Measurements from ENCODE around the gene TDRKH. TPM values are rescaled to one million over a fixed set of nuclear protein-coding genes. Genes with fewer than 3 reads are reported as not detected.
"Not testable (repeated sequence)": the region's sequence is repeated elsewhere in the genome, so short reads cannot be mapped to it uniquely, and the experiment has no call there.

TDRKH gene
- total RNA-seq, 1 donor from 2014 or later: 5.5 TPM

DNA sequence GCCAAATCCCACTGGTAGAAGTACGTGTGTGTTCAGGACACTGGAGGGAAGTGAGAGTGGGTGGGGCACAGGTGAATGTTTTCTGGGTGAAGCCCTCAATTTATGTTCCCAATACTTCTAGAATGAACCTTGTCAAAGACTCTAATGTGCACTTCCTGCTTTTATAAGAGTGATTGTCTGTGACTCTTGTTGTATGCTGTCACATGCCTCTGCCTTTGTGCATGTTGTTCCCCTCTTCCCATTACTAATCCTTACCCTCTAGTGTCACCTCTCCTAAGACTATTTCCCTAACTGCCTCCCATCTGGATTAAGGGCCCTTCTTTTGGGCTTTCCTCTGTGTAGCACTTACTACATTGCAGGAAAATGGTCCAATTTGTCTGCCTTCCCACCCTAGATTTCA lies 17.5 kb upstream of the TDRKH start:
- DNase-seq: no peak
- intact Hi-C loops (cut with micrococcal nuclease): no loop called here
- no peak for ATAC-seq

DNA sequence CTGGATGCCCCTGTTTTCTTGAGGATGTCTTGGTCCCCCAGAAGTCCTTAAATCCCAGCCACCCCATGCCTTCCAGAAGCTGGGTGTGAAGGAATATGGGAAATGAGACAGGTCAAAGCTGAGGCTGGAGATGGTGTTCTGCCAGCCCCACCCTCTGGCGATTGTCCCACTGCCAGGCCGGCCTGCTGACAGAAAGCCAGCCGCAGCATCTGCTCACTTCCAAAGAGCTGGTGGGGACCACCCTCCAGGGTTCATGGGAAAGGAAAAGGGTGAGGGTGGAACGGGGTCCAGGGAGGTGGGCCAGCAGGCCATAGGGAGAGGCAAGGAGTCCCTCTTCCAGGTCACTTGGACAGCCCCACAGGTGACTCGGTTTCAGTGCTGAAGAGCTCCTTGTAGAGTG lies 16.8 kb upstream of the TDRKH start:
- no peak for ATAC-seq
- intact Hi-C loops (cut with micrococcal nuclease): no loop called here
- DNase-seq: no peak

DNA sequence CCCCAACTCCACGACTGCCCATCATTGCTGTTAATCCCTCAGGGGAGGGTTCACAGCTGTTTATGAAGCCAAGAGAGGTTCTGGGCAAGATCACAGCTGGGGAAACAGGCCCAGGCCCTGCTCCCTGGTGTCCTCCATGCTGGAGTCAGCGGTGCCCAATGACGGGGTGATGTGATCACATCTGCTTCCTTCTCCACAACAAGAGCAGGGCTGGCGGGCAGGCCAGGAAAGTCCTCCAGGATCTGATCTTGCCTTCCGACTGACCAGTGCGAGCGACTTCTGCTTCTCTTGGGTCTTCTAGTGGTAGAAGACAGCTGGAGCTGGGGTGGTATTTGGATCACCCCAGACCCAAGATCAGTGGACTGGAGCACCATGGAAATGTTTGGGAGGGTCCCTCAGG lies 15.9 kb upstream of the TDRKH start:
- no peak for DNase-seq
- intact Hi-C loops (cut with micrococcal nuclease): no loop called here
- ATAC-seq: no peak

GRCh38 chr1:151805066-151805820 lies 14.9 kb upstream of the TDRKH start, which contains the start of gene LINGO4:
Gene LINGO4, minus strand, starts transcription at chr1:151805419. Its CDS starts 2,715 bp downstream, at chr1:151802704.
- DNase-seq: no peak
- intact Hi-C loops (cut with micrococcal nuclease): no loop called here
- ATAC-seq: no peak

DNA sequence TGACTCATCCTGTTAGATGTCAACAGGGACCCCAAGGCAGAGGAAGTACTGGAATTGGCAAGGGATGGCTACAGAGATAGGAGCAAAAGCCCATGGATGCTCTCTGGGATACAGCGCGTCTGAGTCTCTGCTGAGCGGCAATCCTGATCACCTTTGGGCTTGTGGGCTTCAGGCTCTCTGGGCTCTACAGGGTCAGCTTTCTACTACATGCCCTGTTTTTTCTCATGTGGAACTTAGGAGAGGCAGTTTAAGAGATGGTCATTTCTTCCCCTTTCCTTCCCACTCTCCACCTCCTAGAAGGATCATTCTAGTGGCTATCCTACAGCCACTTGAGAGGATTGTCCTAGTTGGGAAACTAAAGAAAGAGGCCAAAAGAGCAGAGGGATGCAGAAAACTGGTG lies 13.6 kb upstream of the TDRKH start:
- ATAC-seq: no peak
- no peak for DNase-seq
- intact Hi-C loops (cut with micrococcal nuclease): no loop called here

- ATAC-seq: no peak
- intact Hi-C loops (cut with micrococcal nuclease): no loop called here
These were observed 12.9 kb upstream of the TDRKH start for GRCh38 chr1:151803164-151803563.

DNA sequence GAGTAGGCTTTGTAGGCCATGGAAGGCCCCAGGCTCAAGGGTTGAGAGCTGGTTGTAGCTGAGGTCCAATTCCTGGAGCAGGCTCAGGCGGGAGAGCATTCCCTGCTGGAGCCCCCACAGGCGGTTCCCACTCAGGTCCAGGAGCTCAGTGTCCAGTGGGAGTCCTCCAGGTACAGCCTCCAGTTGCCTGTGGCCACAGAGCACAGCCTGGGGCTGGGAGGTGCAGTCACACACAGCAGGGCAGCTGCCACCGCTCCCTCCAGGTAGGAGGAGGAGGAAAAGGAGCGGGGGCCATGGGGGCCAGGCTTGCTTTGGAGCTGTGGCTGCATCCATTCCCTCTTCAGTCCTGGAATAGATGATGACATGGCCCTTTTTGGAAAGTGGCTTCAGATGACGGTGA lies 12.1 kb upstream of the TDRKH start:
- DNase-seq (no peak), ATAC-seq (no peak)
- intact Hi-C loops (cut with micrococcal nuclease): no loop called here

More at GRCh38 chr1:151803164-151803563, 12.9 kb upstream of the TDRKH start:
- no peak for DNase-seq

- intact Hi-C loops (cut with micrococcal nuclease): no loop called here
- ATAC-seq (no peak), DNase-seq (no peak)
These were observed 11.5 kb upstream of the TDRKH start for GRCh38 chr1:151801846-151802245.

- no peak for ATAC-seq
- intact Hi-C loops (cut with micrococcal nuclease): no loop called here
- DNase-seq: no peak
These were observed 11.1 kb upstream of the TDRKH start for GRCh38 chr1:151801310-151801820.

- intact Hi-C loops (cut with micrococcal nuclease): no loop called here
- ATAC-seq (no peak), DNase-seq (no peak)
These were observed 10.5 kb upstream of the TDRKH start for GRCh38 chr1:151800830-151801229.

GRCh38 chr1:151799179-151800022 lies 9.1 kb upstream of the TDRKH start:
- intact Hi-C loops (cut with micrococcal nuclease): no loop called here
- ATAC-seq (no peak), DNase-seq (no peak)

DNA sequence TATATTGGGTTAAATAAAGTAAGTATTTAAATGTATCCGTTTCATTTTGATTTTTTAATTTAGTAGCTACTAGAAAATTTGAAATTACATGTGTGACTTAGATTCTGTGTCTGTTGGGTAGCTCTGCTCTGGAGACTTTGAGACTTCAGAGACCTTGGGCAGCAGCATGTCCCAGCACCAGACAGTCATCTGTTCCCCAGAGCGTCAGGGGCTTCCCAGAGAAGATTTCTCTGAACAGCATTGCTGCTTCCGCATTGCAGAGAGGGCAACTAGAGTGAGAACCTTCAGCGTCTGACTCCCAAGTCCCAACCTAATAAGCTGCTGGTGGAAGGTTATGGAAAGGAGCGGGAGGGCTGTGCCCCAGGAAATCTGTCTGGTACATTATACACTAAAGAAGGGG lies 8.3 kb upstream of the TDRKH start:
- intact Hi-C loops (cut with micrococcal nuclease): no loop called here
- DNase-seq (no peak), ATAC-seq (no peak)

DNA sequence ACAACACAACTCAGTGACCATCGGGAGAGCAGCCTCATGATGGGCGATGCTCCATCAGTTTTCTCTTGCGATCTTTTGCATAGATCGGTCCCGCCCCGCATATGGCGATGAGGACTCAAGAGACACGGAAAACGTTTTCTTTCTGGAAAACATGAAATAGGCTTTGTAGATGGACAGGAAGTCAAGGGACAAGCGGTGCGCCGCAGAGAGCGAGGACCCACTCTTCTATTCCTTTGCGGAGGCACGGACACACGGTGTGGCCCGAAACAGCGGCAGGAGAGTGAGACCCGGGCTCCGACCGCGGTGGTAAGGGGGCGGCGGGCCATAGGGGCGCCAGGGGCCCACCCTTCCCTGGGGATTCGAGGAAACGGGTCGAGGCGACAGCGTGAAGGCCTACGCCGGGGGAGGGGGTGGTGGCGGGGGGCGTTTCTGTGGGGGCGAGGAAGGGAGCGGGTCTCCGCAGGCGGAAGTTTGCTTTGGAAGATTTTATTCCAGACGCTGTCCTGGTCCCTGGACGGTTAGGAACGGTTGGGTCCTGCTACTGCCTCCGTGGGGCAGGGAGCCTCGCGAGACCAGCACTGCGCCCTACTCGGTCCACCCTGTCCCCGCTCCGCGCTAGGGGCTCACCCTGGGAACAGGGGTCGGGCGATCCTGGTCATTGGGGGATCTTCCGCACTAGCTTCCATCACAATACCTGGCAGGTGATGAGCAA lies 796 bp upstream of the TDRKH start:
- intact Hi-C loops (cut with micrococcal nuclease): no loop called here
- ATAC-seq (peak; percentile 25), DNase-seq (no peak)

- intact Hi-C loops (cut with micrococcal nuclease): no loop called here
- DNase-seq: no peak
- no peak for ATAC-seq
These were observed 2.6 kb downstream of the TDRKH start for GRCh38 chr1:151787689-151788088.

GRCh38 chr1:151783796-151784195 lies 6.5 kb downstream of the TDRKH start:
- no peak for DNase-seq
- intact Hi-C loops (cut with micrococcal nuclease): no loop called here
- peak; percentile 17 for ATAC-seq

DNA sequence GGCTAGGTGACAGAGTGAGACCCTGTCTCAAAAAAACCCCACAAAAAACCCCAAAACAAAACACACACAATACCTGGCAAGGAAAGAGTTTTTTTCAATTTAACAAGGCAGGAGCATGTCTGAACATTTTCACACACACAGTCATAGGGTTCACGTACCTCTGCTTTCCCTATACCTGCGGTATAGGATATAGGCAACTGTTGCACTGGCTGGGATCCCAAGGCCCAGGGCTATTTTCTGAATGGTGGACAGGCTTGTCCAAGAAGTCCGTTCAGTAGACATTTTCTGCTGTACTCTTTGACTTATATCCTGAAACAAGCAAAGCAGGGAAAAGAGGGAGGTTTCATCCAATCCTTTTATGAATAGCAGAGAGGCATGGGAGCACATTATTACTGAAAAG lies 7.6 kb downstream of the TDRKH start:
- ATAC-seq (no peak), DNase-seq (no peak)
- intact Hi-C loops (cut with micrococcal nuclease): no loop called here

- intact Hi-C loops (cut with micrococcal nuclease); DNase-seq; ATAC-seq: not testable (repeated sequence)
These were observed 8.3 kb downstream of the TDRKH start for GRCh38 chr1:151782026-151782425.

DNA sequence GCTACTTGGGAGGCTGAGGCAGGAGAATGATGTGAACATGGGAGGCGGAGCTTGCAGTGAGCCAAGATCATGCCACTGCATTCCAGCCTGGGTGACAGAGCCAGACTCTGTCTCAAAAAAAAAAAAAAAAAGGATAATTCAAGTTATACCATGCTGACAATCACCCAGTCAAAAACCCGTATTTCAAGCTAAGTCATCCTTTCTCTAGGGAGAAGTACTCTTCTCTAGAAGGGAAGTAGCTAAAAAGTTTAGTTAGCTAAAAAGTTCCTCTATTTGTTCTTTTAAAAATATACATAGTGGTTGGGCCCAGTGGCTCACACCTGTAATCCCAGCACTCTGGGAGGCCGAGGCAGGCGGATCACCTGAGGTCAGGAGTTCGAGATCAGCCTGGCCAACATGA lies 9.6 kb downstream of the TDRKH start:
- DNase-seq; intact Hi-C loops (cut with micrococcal nuclease); ATAC-seq: not testable (repeated sequence)

DNA sequence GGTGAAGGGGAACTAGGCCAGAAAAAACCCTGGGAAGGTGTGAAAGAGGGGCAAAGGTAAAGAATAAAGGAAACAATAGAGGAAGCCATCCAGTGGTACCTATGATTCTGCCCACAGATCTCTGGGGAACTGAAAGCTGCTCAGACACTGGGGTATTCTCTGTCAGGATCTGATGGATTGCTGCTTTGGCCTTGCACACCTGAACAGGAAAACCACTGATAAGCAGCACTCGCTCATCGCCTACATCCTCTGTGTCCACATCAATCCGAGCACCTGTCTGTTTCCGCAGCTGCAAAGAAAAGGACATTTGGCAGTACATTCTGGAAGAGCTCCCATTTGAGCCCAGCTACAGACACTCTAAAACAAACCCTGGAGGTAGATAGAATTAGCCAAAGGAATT lies 10.4 kb downstream of the TDRKH start:
- DNase-seq: no peak
- intact Hi-C loops (cut with micrococcal nuclease): no loop called here
- ATAC-seq: no peak

DNA sequence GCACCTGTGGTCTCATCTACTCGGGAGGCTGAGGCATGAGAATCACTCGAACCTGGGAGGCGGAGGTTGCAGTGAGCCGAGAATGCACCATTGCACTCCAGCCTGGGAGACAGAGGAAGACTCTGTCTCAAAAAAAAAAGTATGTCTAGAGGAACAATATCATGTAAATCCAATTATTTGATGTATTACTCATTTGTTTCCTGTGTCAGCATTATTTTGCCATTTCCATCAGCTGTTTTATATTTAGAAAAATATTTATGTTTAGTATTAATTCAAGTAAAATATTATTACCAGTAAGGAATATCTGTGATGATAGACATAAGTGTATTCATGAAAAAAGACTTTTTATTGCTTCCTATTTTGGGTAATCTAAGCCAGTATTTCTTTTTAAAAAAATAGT lies 13.0 kb downstream of the TDRKH start:
- no peak for ATAC-seq
- intact Hi-C loops (cut with micrococcal nuclease): no loop called here
- no peak for DNase-seq

Data from left ventricle myocardium superior (tissue), 1 donor.